Measurements from ENCODE around the gene SLC35F2.
A peak's percentile ranks its signal among the peaks of the same experiment; 100 is the strongest.
"Not testable (repeated sequence)": the region's sequence is repeated elsewhere in the genome, so short reads cannot be mapped to it uniquely, and the experiment has no call there.

Gene SLC35F2

GRCh38 chr11:107840129-107840484, 18.5 kb downstream of the SLC35F2 start:
- no peak for DNase-seq

DNA sequence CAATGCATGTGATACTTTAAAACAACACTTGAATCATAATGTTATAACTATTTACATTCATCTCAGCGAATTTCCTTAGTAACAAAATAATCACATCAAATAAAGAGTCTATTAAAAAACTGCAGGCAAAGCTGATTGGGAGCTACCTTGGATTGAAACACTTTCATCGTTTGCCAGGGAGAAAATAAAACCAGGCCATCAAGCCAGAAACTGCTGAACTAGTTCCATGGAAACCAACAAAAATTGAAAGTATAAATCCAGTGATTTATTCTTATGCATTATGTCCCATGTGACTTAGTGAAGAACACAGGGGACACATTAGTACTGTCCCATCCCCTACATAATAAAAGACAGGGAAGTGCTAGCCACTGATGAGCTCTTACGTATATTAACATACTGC, 21.7 kb downstream of the SLC35F2 start:
- DNase-seq: no peak

GRCh38 chr11:107834995-107835394, 23.6 kb downstream of the SLC35F2 start:
- no peak for DNase-seq

- not testable (repeated sequence) for DNase-seq
Measured at GRCh38 chr11:107833926-107834325, 24.7 kb downstream of the SLC35F2 start.

DNA sequence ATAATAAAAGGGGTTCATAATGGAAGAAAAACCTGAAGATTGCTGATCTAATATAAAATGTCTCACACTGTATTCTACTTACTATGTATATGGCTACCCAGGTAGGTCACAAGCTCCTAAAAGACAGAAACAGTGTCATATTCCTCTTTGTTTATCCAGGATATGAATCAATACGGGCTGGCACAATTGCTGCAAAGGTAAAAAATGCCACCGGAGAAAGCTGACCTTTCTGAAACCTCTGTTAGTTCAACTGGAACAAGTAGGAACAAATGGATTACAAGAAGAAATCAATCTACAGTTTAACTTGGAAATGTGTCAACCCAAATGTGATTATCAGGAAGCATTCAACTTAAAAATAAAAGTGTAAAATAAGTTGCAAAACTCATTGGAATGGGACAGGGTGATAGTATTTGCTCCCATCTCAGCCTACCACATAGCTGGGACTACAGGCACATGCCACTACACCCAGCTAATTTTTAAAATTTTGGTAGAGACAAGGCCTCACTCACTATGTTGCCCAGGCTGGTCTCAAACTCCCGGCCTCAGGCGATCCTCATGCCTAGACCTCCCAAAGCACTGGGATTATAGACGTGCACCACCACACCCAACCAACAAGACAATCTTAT, 27.6 kb downstream of the SLC35F2 start:
- no peak for DNase-seq

GRCh38 chr11:107827041-107827440, 31.5 kb downstream of the SLC35F2 start:
- DNase-seq: no peak

DNA sequence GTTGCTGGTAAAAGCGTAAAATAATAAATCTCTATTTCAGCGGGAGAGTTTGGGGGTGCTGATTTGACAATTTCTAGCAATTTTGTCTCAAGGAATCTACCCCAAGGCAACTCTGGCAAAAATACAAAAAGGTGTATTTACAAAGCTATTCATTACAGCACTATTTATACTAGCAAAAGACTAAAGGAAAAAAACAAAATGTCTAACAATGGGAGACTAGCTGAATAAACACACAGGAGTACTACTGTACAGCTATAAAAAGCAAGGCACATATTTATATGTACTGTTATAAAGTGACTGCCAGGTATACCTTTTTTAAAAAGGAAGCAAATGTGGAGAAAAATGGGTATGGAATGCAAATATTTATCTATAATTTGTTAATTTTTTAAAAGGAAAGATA, 32.7 kb downstream of the SLC35F2 start:
- no peak for DNase-seq

- no peak for DNase-seq
Measured at GRCh38 chr11:107824668-107825369, 33.8 kb downstream of the SLC35F2 start.

DNA sequence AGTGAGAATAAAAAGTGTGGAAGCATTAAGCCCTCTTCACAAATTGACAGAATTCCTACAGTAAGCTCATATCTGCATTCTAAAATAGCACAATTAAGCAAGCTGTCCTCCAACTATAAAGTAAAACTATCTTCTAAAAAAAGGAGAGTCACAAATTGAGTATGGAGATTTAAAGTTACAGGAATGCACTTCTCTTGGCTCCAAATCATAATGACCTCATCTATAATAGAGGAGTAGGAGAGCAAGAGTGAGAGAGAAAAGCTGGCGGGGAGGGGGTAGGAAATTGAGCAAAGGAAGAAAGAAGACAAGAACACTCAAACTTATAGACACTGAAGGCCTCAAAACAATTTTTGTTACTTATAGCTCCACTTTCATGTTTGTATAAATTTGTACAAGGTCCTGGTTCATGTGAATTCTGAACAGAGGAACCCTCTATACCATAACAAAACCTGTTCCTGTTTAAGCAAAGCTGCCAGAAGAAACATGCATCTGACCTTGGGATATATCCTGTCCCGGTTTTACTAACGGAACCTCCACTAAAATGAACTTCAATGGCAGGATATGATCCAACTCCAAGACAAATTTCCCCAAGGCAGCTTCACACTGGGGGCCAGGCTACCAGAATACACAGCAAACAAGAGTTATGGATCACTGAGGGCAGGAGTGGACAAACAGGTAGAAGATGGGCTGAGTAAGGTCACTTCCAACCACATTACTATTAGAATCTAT, 37.2 kb downstream of the SLC35F2 start:
- no peak for DNase-seq

DNA sequence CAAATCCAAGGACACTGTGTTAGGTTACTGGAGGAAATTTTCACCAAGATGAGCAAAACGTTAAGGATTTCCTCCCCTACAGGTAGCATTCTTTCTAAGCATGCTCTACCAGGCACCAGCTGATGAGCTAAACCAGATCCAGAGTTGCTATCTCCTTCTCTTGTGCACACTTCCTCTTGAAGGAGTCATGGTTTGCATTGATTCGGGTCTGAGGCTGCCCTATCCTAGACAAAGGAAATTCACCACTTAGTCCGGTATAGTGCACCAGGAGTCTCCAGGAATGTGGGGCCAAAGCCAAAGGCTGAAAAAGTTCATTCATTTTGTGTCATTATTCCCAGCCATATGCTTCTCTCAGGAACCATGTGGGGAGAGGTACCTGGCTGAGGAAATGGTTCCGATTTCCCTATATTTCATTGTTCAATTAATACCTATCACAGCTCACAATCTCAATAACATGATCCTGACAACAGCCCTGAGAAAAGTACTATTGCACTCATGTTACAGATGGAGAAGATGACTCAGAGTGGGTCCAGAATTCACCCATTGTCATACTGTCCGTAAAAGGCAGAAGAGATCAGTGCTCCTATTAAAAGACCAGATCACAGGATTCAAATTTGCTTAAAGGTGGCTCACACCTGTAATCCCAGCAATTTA, 39.1 kb downstream of the SLC35F2 start:
- no peak for DNase-seq

GRCh38 chr11:107818491-107818890, 40.1 kb downstream of the SLC35F2 start:
- DNase-seq: no peak

DNA sequence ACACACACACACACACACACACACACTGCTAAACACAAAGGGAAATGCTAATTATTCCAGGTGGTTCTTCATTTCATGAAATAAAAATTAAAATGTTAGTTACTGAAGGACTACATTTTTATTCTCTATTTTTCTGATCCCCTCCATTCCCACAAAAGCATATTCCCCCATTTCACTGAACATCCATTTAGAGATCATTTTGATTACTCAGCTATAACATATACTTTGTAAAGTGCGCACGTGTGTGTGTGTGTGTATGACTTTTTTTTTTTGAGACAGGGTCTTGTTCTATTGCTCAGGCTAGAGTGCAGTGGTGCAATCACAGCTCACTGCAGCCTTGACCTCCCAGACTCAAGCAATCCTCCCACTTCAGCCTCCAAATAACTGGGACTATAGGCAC, 42.6 kb downstream of the SLC35F2 start:
- no peak for DNase-seq

DNA sequence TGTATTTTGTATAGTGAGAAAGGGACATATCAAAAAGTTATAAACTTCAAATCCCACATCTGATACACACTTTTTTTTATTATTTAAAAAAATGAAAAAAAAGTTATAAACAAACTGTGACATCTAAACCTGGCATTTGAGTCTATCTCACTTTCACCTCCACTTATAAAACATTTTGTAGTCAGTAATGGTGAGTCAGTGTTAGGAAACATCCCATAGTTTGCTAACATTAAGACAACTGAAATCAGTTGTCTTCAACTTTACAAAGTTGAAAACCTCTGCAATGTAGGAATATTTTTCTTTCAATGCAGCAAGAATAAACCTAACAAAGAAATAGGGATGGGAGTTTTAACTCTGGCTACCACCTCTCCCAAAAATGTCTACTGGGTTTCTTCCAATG, 47.7 kb downstream of the SLC35F2 start:
- DNase-seq: no peak

- DNase-seq: no peak
Measured at GRCh38 chr11:107808521-107808920, 50.1 kb downstream of the SLC35F2 start.

DNA sequence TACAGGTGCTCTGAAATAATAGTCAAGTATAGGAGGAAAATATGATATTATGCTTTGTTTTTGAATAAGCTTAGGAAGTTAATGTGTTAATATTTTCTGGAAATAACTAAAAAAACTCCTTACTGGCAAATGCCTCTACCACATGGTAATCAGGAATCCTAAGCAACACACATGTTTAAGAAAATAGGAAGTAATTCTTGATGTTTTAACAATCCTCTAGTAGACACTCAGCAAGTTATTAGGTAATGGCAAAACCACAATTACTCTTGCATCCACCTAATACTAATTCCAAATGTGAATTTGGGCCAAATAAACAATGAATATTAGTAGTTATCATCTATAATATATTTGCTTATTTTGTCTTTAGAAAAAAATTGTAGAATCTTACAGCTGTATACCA, 53.6 kb downstream of the SLC35F2 start:
- no peak for DNase-seq

GRCh38 chr11:107804211-107804610, 54.4 kb downstream of the SLC35F2 start:
- DNase-seq: no peak

- no peak for DNase-seq
Measured at GRCh38 chr11:107801641-107802040, 56.9 kb downstream of the SLC35F2 start.

DNA sequence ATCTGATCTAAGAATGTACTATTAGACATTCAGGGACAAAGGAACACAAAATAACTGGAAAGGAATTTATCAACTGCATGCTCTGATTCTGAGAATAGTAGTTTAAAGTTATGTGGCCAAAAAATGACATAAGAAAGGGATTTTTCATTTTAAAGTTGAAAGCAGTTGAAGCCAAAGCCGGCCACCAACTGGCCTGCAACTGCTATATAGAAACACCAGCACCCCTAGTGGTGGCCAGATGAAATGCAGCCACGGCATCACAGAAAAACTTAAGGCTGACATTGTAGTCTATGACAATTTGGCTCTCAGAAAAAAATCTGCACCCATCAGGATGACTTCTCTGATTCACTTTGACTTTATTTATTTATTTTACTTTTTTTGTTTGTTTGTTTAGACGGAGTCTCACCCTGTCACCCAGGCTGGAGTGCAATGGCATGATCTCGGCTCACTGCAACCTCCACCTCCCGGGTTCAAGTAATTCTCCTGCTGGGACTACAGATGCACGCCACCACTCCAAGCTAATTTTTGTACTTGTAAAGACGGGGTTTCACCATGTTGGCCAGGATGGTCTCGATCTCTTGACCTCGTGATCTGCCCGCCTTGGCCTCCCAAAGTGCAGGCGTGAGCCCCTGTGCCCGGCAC, 59.2 kb downstream of the SLC35F2 start:
- DNase-seq: peak; percentile 22

DNA sequence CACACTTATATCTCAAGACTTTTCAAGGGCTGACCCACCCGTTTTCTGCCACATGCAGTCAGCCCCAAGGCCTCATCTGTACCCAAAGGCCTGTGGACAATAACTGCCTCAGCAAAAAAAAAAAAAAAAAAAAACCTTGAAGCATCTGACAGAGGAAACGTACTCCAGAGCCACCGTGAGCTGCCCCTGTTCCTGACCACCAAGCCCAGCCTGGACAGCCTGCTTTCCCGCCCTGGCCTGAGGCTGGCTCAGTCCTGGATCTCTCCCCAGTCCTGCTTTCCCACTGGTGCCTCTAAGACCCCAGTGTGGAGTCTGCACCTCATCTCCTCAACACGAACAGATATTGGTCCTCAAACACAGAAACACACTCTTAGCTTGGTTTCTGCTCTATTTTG, 66.5 kb downstream of the SLC35F2 start:
- DNase-seq: no peak

DNA sequence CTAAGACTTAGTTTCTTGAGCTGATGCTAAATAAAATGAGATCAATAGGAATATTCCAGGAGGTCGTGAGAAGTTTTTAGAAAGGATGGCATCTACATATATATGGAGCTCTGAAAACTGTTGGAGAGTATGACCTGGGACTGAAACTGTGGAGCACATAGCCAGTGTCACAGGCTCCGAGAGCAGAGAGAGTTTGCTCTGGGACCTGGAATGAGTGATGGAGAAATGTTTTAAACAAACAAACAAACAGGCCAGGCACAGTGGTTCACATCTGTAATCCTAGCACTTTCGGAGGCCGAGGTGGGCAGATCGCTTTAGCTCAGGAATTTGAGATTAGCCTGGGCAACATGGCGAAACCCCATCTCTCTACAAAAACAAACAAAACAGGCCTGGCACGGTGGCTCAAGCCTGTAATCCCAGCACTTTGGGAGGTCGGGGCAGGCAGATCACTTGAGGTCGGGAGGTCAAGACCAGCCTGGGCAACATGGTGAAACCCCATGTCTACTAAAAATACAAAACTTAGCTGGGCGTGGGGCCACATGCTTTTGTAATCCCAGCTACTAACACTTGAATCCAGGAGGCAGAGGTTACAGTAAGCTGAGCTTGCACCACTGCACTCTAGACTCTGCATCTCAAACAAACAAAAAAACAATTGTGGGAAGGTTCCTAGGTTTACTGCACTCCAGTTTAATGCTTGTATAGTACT, 67.1 kb downstream of the SLC35F2 start:
- no peak for DNase-seq

DNA sequence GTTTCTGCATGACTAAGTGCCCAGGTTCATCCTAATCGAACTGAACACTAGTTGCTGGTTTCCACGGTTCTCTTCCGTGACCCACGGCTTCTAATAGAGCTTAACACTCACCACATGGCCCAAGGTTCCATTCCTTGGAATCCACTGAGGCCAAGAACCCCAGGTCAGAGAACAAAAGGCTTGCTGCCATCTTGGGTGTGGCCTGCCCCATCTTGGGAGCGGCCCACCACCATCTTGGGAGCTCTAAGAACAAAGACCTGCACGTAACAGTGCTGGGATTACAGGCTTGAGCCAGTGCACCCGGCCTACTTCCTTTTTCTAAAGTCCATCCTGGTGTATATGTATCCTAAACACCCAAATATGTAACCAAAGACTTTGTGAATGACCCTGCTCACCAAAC, 68.8 kb downstream of the SLC35F2 start:
- DNase-seq: no peak

- DNase-seq: no peak
Measured at GRCh38 chr11:107787733-107788132, 70.9 kb downstream of the SLC35F2 start.

- DNase-seq: no peak
Measured at GRCh38 chr11:107785401-107785800, 73.2 kb downstream of the SLC35F2 start.
